GM18507 (cell line): ENCODE measurements around the gene POLE3.
"Not testable (repeated sequence)": the region's sequence is repeated elsewhere in the genome, so short reads cannot be mapped to it uniquely, and the experiment has no call there.

Experiments used
- DNase-seq: peaks from one replicate; pipeline ENCODE4 v3.0.0; 2011; ENCODE audit warnings: low read depth; ENCODE audit not compliant: insufficient read length; ENCODE audit errors: extremely low spot score
- FAIRE-seq: peaks from 2 replicates; lab custom pipeline; 2011; peaks lifted over from hg19 to GRCh38; lab: Jason Lieb, UNC

Gene POLE3

DNA sequence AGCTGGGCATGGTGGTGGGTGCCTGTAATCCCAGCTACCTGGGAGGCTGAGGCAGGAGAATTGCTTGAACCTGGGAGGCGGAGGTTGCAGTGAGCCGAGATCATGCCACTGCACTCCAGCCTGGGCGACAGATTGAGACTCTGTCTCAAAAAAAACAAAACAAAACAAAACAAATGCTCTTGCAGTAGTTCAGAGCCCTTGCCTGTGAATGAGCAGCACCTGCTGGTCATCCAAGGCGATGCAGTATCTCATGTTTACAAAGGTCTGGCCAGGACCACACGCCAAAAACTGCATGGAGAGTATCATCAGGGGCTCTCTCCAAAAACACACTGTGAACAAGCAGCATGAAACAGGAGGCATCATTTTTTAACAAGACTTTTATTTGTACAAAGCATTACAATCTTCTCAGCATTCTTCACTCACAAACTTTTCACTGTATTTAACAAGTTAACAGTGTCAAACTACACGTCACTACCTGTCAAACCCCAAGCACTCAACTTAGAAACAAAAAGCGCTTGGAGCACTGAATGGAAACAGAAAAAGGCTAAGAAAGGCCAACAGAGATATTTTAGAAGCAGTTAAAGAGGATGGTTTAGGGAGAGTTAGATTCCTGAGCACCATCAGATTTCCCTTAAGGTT lies 3.5 kb downstream of the POLE3 start:
- not testable (repeated sequence) for DNase-seq

DNA sequence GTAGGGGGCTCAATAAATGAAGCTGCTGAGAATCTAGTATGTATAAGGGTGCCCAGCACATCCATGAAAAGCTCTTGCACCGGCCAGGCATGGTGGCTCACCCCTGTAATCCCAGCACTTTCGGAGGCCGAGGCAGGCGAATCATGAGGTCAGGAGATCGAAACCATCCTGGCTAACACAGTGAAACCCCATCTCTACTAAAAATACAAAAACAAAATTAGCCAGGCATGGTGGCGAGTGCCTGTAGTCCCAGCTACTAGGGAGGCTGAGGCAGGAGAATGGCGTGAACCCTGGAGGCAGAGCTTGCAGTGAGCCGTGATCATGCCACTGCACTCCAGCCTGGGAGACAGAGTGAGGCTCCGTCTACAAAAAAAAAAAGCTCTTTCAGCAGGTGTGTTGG lies 4.1 kb downstream of the POLE3 start:
- not testable (repeated sequence) for DNase-seq, FAIRE-seq

More for the DNA sequence above, 3.5 kb downstream of the POLE3 start:
- peak; percentile 42 for FAIRE-seq

DNA sequence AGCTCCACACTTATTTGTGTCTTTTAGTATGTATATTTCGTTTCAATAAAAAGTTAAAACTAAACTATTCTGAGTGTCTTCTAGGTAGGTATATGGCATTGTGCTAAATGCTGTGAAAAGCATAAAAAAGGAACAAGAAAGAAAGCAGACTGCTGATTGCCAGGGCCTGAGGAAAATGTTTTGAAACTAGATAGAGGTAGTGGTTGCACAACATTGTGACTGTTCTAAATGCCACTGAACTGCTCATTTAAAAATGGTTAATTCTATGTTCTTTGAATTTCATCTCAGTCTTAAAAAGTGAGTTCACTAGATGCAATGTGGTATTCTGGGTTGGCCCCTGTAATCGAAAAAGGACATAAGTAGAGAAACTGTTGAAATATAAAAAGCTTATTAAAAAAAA lies 6.8 kb downstream of the POLE3 start:
- FAIRE-seq (no peak), DNase-seq (no peak)

DNA sequence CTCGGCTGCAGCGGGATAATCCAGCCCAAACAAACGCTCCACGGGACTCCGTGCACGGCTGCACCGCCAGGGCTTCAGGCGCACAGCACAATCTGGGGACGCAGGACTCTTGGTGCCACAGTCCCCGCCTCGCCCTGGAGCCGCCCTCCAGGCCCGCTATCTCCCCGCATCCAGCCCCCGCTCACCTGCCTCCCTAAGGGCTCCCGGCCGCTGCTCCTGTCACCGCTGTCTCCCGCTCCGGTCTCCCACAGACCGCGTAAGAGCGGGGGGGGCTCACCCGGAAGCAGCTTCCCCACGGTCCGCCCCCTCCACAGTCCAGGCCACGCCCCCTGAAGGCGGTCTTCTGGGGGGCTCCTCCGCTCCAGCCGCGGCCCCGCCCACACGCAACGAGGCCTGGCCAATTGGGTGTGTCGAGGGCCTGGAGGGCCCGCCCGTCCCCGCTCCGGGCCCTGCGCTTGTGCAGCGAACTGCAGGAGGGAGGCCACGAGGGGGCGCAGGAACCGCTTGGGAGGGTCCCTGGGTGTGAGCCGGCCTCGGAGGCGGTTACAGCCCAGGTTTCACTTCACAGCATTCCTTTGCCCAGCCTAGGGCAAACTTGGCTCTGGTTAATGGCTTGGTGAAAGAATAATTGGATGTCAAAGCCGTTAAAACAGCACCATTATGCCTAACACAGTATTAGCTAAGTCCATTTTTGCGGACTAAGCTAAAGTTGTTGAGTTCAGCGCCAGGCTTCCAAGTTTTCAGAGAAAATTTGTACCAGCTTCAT lies 9.3 kb downstream of the POLE3 start, which contains the start of gene ALAD:
Gene ALAD, minus strand, starts transcription at position 258 of the 766 bp plus-strand sequence. CDS start 7,725 bp downstream, outside the sequence.
- FAIRE-seq (peak; percentile 97), DNase-seq (peak; percentile 99)

DNA sequence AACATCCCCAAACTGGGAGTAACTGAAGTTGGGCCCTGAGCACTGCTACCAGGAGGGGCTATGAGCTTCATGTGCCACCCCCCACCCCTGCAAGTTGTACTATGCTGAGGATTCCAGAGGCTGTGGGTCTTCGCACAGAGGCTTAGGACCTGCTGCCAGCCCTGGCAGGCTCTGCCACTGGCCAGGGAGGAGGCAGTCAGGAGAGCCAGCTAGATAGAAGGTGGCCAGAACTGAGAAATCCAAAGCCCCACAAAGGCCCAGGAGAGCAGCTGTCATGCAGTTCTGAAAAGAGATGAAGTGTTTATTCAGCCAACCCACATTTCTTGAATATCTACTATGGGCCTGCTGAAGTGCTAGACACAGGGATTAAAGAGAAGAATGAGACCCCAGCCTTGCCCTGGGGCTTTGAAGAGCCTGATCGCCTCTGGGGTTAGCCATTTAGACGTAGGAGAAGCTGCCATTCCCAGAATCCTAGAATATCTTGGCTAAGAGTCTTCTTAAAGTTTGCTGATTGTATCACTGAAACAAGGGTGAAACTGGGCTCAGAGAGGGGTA lies 10.8 kb downstream of the POLE3 start:
- FAIRE-seq, result no peak
- DNase-seq, result no peak

DNA sequence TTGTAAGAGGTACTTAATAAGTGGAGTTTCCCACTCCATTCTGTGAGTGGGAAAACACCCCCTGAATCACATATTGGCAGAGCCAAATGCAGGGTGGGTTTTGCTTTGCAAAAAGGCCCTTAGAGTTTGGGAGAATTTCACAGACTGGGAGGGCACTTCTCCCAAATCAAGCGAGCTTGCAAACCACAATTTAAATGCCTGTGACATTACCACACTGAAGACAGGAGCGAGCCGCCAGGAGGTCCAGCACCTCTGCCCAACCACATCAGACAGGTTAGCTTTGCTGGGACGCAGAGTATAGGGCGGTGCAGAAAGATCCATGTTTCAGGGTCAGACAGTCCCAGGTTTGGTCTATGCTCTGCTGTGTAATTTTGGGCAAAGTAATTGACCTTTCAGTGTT lies 11.7 kb downstream of the POLE3 start:
- FAIRE-seq (no peak), DNase-seq (no peak)

DNA sequence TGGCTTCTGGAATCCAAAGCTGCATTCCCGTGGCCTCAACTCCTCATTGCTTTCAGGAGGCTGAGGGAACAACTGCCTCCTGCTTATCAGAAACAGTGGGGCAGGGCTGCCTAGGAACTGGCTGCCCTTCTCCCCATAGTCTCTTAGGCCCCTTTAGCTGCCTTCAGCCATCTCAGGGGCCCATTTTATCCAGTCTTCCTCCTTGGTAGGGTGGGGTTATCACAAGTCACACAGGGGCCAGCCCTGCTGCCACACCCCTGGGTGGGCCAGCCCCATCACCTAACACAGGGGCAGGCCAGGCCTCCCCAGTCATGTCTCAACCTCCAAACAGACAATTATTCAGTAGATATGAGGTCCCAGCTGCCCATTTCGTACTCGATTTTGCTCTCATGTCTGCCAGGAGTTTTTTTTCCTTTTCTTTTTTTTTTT lies 13.3 kb downstream of the POLE3 start:
- DNase-seq, result no peak
- no peak for FAIRE-seq

DNA sequence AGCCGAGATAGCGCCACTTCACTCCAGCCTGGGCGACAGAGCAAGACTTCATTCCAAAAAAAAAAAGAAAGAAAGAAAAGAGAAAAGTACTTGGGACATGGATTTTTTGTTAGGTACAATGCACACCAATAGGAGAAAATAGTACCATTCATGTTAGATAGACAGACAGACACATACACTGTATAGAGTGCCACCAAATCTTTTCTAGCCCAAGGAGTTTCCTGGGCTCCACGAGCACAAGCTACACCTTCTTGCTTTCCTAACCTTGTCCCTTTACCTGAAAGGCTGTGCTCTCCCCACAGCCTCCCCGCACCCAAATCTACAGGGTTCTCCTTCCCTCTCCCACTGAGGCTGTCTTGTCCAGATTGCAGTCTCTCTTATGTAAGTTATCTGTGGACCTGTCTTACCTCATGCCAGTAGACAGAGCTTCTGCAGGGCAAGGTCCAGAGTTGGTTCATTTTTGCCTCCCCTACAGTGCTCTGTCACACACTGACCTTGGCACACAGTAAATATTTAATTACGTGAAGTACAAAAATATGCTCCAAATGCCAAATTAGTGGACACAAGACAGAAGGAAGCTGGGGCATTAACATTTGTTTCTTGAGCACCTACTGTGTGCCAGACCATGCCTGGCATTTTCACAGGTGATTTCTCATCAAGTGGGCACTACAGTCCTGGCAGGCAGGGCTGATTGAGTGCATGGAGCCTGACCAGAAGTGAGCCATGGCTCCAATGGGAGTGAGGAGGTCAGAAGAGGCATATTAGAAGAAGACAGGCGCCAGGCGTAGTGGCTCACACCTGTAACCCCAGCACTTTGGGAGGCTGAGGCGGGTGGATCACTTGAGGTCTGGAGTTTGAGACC lies 15.2 kb downstream of the POLE3 start:
- FAIRE-seq (no peak), DNase-seq (no peak)

DNA sequence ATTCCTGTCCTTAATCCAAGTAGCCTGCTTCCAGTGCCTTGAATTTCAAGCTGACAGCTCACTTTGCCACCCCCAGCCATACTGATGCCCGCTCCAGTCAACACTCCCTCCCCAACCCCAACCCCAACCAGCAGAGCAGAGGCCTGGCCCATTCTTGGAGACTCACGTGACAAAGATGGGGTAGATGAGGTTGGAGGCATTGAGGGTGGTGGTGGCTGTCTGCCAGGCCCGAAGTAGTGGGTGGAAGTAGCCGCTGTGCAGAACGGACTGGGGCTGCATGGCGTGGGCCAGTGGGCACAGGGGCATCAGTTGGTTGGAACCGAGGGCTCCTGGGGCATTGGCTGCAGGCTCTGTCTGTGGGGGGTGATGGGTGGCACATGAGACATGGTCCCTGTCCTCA lies 17.2 kb downstream of the POLE3 start:
- DNase-seq, result no peak
- no peak for FAIRE-seq

DNA sequence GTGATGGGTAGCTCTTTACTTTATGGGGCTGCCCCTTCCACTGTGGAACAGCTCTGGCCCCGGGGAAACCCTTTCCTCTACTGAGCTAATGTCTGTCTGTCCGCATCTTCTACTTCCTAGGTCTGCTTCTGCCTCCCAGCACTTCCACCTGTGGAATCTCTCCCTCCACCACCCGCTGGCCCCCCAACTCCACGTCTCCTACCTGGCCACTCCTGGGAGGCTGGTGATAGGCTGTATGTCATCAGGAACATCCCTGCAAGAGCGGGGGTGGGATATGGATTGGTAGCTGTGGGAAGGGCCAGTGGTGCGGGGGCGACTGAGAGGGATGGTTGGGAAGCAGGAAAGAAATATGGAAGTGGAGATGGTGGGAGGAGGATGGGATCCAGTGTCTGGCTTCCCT lies 18.6 kb downstream of the POLE3 start:
- no peak for FAIRE-seq
- no peak for DNase-seq

DNA sequence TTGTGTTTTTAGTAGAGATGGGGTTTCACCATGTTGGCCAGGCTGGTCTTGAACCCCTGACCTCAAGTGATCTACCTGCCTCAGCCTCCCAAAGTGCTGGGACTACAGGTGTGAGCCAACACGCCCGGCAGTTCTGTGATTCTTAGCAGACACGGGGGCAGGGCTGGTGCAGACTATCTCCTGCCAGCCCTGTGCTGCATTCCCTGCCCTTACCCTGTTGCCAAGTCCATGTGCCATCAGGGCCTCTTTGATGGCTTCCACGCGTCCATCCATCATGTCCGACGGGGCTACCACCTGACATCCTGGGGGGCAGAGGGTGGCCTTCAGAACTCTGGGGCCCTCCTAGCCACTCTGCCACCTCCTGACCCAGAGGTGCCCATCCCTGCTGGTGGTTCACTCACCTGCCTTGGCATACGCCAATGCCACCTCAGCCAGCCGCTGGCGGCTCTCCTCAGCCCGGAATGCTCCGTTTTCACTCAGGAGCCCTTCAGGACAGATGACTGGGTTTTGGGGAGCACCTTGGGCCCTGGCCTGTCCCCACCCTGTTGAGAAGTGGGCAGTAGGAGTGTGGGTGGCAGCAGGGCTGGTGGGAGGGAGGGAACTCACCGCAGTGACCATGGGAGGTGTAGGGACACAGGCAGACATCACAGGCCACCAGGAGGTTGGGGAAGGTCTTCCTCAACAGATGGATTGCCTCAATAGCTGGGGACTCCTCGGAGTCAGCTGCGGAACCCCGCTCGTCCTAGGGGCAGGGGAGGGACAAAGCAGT lies 20.1 kb downstream of the POLE3 start:
- no peak for DNase-seq
- FAIRE-seq, result no peak

DNA sequence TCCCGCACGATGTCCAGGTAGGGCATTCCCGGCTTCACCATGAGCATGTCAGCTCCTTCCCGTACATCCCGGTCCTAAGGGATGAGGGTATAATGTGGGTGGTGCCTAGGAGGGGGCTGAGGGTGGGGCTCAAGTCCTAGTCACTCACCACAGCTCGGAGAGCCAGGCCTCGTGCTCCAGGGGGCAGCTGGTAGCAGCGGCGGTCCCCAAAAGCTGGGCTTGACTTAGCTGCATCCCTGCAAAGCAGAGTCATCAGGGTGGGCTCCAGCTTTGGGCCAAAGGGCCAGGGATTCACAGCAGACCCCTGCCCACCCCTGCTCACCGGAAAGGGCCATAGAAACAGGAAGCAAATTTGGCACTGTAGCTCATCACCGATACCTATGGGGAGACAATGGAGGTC lies 21.0 kb downstream of the POLE3 start:
- FAIRE-seq, result no peak
- DNase-seq, result no peak

DNA sequence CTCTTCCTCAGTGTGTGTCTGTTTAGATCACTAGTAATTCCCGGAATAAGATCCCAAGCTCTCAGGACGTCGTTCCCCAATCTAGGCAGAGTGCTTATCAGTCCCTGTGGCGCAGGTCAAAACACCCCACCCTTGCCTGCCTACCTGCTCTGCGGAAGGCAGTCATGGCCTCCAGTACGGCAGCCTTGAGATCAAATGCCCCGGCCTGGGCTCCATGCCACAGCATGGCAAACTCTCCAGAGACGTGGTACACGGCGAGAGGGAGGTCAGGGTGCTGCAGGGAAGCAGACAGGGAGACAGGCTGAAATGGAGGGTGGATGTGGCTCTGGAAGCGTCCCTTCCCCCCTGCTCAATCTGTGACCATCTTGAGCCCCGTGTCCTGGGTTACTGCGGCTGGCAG lies 21.6 kb downstream of the POLE3 start:
- no peak for DNase-seq
- FAIRE-seq, result no peak

DNA sequence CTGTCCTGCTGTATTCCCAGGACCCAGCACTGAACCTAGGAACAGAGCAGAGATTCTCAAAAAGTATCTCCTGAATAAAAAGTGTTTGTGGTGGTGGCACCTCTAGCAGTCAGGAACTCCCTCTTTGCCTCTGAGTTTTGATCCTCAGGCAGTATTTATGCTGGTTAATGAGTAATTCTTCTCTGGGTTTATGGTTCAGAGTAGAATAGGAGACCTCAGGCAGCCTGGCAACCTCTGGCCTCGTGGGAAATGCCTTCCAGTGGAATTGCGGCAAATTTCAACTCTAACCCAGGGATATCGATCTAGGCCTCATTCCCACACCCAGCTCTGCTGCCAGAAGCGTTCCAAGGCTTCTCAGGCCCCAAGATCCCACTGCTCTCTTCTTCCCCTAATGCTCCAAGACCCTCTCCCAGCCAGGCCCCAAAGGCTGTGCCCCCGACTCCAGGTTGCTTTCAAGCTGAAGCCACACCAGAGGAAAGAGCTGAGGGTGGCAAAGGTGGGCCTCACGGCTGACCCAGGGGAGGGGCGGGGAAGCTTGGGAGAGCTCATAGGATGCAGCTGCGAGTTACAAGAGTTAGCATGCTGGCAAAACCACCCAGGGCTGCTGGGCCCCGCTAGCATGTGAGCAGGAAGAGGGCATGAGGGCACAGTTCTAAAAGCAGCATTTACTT lies 22.8 kb downstream of the POLE3 start:
- DNase-seq (no peak), FAIRE-seq (no peak)

DNA sequence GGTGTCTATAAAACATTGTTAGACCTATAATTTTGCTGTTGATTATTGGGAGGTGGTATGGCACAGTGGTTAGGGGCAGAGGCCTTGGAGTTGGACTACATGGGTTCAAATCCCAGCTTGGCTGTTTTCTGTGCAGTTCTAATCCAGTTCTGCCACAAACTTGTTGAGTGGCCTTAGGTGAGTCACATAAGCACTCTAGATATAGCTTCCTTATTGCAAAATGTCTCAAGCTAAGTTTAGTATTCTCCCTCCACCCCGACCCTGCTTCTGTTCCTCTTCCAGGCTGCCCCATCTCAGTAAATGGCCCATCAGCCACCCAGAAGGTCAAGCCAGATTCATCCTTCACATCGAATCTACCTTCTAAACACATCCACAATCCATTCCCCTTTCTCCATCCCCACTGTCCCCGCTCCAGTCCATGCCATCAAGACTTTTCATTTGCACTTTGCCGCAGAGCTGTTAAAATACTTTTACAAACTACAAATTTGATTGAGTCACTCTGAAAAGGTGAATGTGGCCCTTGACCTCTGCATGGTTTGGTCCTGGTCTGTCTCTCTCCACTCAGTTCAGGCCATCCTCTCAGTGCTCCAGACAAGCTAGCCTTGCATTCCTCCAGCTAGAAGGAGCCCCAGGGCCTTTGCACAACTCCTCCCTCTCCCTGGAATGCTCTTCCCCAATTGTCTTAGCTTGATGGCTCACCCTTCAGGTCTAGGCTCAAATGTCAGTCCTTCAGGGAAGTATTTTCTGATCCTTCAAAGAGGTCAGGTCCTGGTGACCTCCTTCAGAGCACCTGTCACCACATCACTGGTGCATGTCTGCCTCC lies 23.7 kb downstream of the POLE3 start:
- FAIRE-seq (no peak), DNase-seq (no peak)

DNA sequence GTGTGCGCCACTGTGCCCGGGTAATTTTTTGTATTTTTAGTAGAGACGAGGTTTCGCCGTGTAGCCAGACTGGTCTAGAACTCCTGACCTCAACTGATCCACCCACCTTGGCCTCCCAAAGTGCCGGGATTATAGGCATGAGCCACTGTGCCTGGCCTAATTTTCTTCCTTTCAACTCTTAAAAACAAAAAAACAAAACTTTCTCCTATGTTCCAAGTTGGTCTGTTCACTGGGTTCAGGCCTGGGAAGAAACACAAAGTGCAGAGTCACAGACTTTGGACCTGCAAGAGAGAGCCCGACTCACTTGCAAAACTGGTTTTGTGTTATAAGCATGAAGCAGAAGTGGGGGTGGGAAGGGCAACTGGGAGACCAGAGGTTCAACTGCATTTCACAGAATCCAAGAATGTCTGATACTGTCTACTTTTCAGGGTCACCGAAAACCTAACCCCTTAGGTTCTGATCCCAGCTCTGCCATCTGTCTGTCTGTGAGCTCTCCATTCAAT lies 28.5 kb downstream of the POLE3 start:
- DNase-seq, result no peak

DNA sequence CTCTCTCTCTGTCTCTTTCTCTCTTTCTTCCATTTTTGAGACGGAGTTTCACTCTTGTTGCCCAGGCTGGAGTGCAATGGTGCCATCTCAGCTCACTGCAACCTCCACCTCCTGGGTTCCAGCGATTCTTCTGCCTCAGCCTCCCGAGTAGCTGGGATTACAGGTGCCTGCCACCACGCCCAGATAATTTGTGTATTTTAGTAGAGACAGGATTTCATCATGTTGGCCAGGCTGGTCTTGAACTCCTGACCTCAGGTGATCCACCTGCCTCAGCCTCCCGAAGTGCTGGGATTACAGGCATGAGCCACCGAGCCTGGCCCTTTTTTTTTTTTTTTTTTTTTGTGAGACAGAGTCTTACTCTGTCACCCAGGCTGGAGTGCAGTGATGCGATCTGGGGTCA lies 29.0 kb downstream of the POLE3 start:
- not testable (repeated sequence) for FAIRE-seq

More for the DNA sequence above, 28.5 kb downstream of the POLE3 start:
- FAIRE-seq, result no peak

More for the DNA sequence above, 29.0 kb downstream of the POLE3 start:
- not testable (repeated sequence) for DNase-seq
